HG02678 (cell line): ENCODE results near the gene FAHD2B.
"Not testable (repeated sequence)": the region's sequence is repeated elsewhere in the genome, so short reads cannot be mapped to it uniquely, and the experiment has no call there.

Source experiments
- ATAC-seq: cut with Tn5 transposase; IDR thresholded peaks from one replicate; pipeline ENCODE4 v1.9.1; 2021; ENCODE audit warnings: mild to moderate bottlenecking, moderate library complexity; ENCODE audit not compliant: unreplicated experiment

FAHD2B gene

GRCh38 chr2:97068722-97069121 is 26.0 kb downstream of the FAHD2B start:
- ATAC-seq = not testable (repeated sequence)

GRCh38 chr2:97068074-97068473 is 26.6 kb downstream of the FAHD2B start:
- no peak for ATAC-seq

DNA sequence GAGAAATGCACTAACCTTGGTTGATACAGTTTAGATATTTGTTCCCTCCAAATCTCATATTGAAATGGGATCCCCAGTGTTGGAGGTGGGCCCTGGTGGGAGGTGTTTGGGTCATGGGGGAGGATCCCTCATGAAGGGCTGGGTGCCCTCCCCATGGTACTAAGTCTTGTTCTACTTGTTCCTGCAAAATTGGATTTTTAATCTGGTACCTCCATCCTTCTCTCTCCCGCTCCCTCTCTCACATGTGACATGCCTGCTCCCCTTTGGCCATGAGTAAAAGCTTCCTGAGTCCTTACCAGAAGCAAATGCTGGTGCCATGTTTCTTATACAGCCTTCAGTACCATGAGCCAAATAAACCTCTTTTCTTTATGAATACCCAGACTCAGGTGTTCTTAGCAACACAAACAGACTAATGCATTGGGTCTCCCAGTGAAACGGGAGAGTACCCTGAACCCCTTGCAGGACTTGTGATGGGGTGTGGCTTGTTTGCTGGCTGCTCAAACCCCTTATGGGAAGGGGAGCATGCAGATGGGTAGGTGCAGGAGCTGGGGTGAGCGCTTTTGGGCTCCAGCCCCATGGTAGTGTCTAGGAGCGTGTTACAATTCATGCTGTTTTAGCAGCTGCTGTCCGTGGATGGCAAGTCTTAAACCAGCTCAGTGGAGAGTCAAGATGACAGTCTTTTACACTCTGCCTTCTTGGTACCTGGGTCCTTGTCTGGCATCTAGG is 27.2 kb downstream of the FAHD2B start:
- ATAC-seq = no peak

GRCh38 chr2:97066030-97066429 is 28.7 kb downstream of the FAHD2B start:
- ATAC-seq = not testable (repeated sequence)

- not testable (repeated sequence) for ATAC-seq
Measured at GRCh38 chr2:97062020-97062419, 32.7 kb downstream of the FAHD2B start.

- ATAC-seq = not testable (repeated sequence)
Measured at GRCh38 chr2:97059782-97060181, 34.9 kb downstream of the FAHD2B start.

DNA sequence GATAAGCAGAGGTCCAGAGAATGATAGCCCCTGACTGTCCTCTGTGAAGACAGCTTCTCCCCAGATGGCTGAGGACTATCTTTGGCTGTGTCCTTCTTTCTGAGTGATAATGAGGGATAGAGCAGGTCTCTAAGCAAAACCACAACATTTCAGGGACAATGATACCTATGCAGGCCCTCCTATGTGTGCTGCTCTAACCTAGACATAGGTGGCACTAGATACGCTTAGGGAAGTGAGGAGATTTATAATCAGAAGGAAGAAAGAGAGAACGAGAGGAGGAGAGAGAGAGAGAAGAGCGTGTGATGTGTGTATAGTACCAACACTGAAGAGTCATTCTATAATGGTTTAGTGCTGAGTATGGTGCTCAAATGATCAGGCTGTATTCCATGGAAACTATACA is 38.5 kb downstream of the FAHD2B start:
- ATAC-seq = not testable (repeated sequence)

DNA sequence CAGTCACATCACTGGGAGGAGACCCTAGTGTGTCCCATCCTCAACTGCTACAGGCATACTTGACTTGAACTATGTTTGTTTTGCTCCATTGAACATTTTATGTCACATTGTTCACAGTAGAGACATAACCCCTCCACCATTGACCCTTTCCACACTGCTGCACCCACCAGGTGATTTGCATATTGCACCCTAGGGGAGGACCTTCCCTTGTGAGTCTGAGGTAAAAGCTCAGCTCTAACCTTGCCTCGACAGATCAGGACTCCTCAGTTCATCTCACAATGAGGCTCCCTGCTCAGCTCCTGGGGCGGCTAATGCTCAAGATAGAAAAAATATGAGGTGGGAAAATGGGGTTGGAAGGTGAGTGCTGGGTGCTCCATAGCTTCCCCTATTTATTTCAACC is 44.6 kb downstream of the FAHD2B start:
- ATAC-seq = not testable (repeated sequence)

- not testable (repeated sequence) for ATAC-seq
Measured at GRCh38 chr2:97048448-97048847, 46.2 kb downstream of the FAHD2B start.

GRCh38 chr2:97046676-97047075 is 48.0 kb downstream of the FAHD2B start:
- ATAC-seq = not testable (repeated sequence)

GRCh38 chr2:97045895-97046499 is 48.7 kb downstream of the FAHD2B start:
- ATAC-seq = not testable (repeated sequence)
